SH-SY5Y (cell line): ENCODE data around the gene ZBED1.

ENCODE experiments used
- GATA2 ChIP-seq: IDR thresholded peaks from 2 replicates; pipeline ENCODE4 v1.6.1; 2011; ENCODE audit warnings: mild to moderate bottlenecking, low read depth, low read length
- GATA3 ChIP-seq: IDR thresholded peaks from 2 replicates; pipeline ENCODE4 v1.6.1; 2011; ENCODE audit warnings: low read depth, mild to moderate bottlenecking, low read length, moderate library complexity

DNA sequence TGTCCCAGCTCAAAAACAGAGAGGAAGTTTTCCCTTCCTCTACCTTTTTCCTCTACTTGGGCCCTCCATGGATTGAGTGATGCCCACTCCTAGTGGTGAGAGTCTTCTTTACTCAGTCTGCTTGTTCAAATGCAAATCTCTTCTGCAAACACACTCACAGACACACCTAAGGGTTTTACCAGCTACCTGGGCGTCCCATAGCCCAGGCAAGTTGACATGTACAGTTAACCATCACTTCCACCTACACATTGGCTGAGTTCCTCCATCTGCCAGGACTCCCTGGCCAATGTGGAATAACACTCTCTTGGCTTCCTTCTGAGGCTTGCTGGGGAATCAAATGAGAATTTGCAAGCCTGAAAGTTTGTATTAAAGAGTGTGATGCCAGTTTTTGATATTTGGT lies 45.7 kb upstream of the ZBED1 start:
- TF ChIP-seq GATA2, result no peak
- TF ChIP-seq GATA3, result no peak
